ENCODE data around the gene OTOS. TPM values are rescaled to one million over a fixed set of nuclear protein-coding genes. Genes with fewer than 3 reads are reported as not detected.

OTOS gene
- total RNA-seq, 4 donors from 2014 or later, result not detected

GRCh38 chr2:240139011-240139441, 1.4 kb downstream of the OTOS start:
- no peak for TF ChIP-seq CTCF (IDR thresholded peaks at IDR 0.05; ENCODE audit: low read depth)

GRCh38 chr2:240138254-240138984, 2.0 kb downstream of the OTOS start:
- TF ChIP-seq CTCF (IDR thresholded peaks at IDR 0.05; ENCODE audit: low read depth), result no peak

- no peak for TF ChIP-seq CTCF (IDR thresholded peaks at IDR 0.05; ENCODE audit: low read depth)
Observed at GRCh38 chr2:240137596-240138253, 2.7 kb downstream of the OTOS start.

- TF ChIP-seq CTCF (IDR thresholded peaks at IDR 0.05; ENCODE audit: low read depth), result no peak
Observed at GRCh38 chr2:240136671-240137292, 3.7 kb downstream of the OTOS start.

GRCh38 chr2:240136013-240136670, 4.3 kb downstream of the OTOS start, which contains the start of gene COPS9:
COPS9 (minus strand) TSS chr2:240136305; CDS start chr2:240136284, 21 bp downstream.
- no peak for TF ChIP-seq CTCF (IDR thresholded peaks at IDR 0.05; ENCODE audit: low read depth)

GRCh38 chr2:240135706-240136012, 4.8 kb downstream of the OTOS start:
- TF ChIP-seq CTCF (IDR thresholded peaks at IDR 0.05; ENCODE audit: low read depth), result no peak

Data from subcutaneous adipose tissue (tissue), 4 donors.